IMR-90 (cell line): ENCODE measurements around the gene SHB. TPM values are rescaled to one million over a fixed set of nuclear protein-coding genes. Genes with fewer than 3 reads are reported as not detected.

Source experiments
- ATAC-seq: fragments of 200-7000 bp; cut with Tn5 transposase; 2 replicates; pipeline ENCODE4 v1.9.1; 2020; ENCODE audit warnings: low read depth, mild to moderate bottlenecking, moderate library complexity
- BruUV-seq: library from RNA; stranded (reverse); fragments of 400-500 nt; replicated peaks from 2 replicates; lab custom pipeline; 2021; lab: Mats Ljungman, UMichigan
- CTCF ChIA-PET: fragments of 300-600 bp; formaldehyde crosslinking; extraction: SDS; loops from one replicate; lab custom pipeline; 2021; ENCODE audit warnings: antibody characterized with exemption; lab: Yijun Ruan, JAX
- POLR2A ChIA-PET: fragments of 300-600 bp; sonication (Branson Sonifier 250); formaldehyde crosslinking; loops from one replicate; lab custom pipeline; 2022; ENCODE audit warnings: antibody characterized with exemption; ENCODE audit not compliant: unreplicated experiment; lab: Charles Lee
- DNase-seq: peaks from one replicate; pipeline ENCODE4 v3.0.0; 2013
- H2AFZ ChIP-seq: replicated peaks from 2 replicates; pipeline ENCODE3; 2013; ENCODE audit warnings: low read length, mild to moderate bottlenecking; ENCODE audit not compliant: poor library complexity
- H2AK5ac ChIP-seq: 2 replicates; pipeline ENCODE4 v1.6.1; 2013; ENCODE audit warnings: low read depth, low read length, inconsistent platforms
- H2AK9ac ChIP-seq: replicated peaks from 2 replicates; pipeline ENCODE3; 2013; ENCODE audit warnings: mild to moderate bottlenecking, low read depth, low read length, moderate library complexity; ENCODE audit not compliant: poor library complexity
- H2BK120ac ChIP-seq: 2 replicates; pipeline ENCODE4 v1.6.1; 2013; ENCODE audit warnings: low read depth, low read length, inconsistent platforms
- H2BK15ac ChIP-seq: 3 replicates; pipeline ENCODE4 v1.6.1; 2013; ENCODE audit warnings: low read depth, low read length, inconsistent platforms
- H2BK20ac ChIP-seq: 2 replicates; pipeline ENCODE4 v1.6.1; 2013; ENCODE audit warnings: low read depth, mild to moderate bottlenecking, inconsistent platforms, low read length, moderate library complexity
- H2BK5ac ChIP-seq: 2 replicates; pipeline ENCODE4 v1.6.1; 2013; ENCODE audit warnings: mild to moderate bottlenecking, low read depth, low read length, inconsistent platforms; ENCODE audit not compliant: poor library complexity, severe bottlenecking
- H3K14ac ChIP-seq: replicated peaks from 2 replicates; pipeline ENCODE4 v1.6.1; 2013; ENCODE audit warnings: low read depth, low read length, inconsistent platforms
- H3K18ac ChIP-seq: 2 replicates; pipeline ENCODE4 v1.6.1; 2013; ENCODE audit warnings: low read depth, low read length, control low read depth
- H3K23ac ChIP-seq: 2 replicates; pipeline ENCODE4 v1.6.1; 2013; ENCODE audit warnings: low read depth, low read length, inconsistent platforms
- H3K27ac ChIP-seq: 2 replicates; pipeline ENCODE4 v1.5.1; 2013; ENCODE audit warnings: mild to moderate bottlenecking, control low read depth, low read length; ENCODE audit not compliant: insufficient read depth
- H3K27me3 ChIP-seq: 2 replicates; pipeline ENCODE4 v1.6.1; 2013; ENCODE audit warnings: low read length; ENCODE audit not compliant: control insufficient read depth, insufficient read depth
- H3K36me3 ChIP-seq: 2 replicates; pipeline ENCODE4 v1.6.1; 2013; ENCODE audit warnings: low read length, mixed read lengths; ENCODE audit not compliant: control insufficient read depth, insufficient read depth
- H3K4ac ChIP-seq: 2 replicates; pipeline ENCODE4 v1.6.1; 2013; ENCODE audit warnings: low read depth, low read length, inconsistent platforms
- H3K4me1 ChIP-seq: 2 replicates; pipeline ENCODE4 v1.6.1; 2013; ENCODE audit warnings: low read length, mixed read lengths; ENCODE audit not compliant: control insufficient read depth, insufficient read depth
- H3K4me2 ChIP-seq: 2 replicates; pipeline ENCODE4 v1.6.1; 2013; ENCODE audit warnings: low read depth, mild to moderate bottlenecking, control low read depth, low read length, moderate library complexity
- H3K4me3 ChIP-seq: 2 replicates; pipeline ENCODE4 v1.5.1; 2013; ENCODE audit warnings: low read depth, mild to moderate bottlenecking, control low read depth, low read length, moderate library complexity; ENCODE audit not compliant: insufficient read depth
- H3K56ac ChIP-seq: 2 replicates; pipeline ENCODE4 v1.6.1; 2013; ENCODE audit warnings: low read length, inconsistent platforms; ENCODE audit not compliant: insufficient read depth; ENCODE audit errors: extremely low read depth
- H3K79me1 ChIP-seq, 2 experiments: 2 replicates each; pipeline ENCODE4 v1.6.1; 2013; ENCODE audit warnings: low read length in 2 of 2, inconsistent platforms in 1 of 2, low read depth in 1 of 2
- H3K9ac ChIP-seq: 2 replicates; pipeline ENCODE4 v1.6.1; 2013; ENCODE audit warnings: low read depth, low read length, control low read depth
- H3K9me1 ChIP-seq: 2 replicates; pipeline ENCODE4 v1.6.1; 2013; ENCODE audit warnings: low read length, inconsistent platforms; ENCODE audit not compliant: insufficient read depth
- H3K9me3 ChIP-seq: 2 replicates; pipeline ENCODE4 v1.6.1; 2013; ENCODE audit warnings: low read length; ENCODE audit not compliant: control insufficient read depth, insufficient read depth
- H4K20me1 ChIP-seq: 2 replicates; pipeline ENCODE4 v1.6.1; 2013; ENCODE audit warnings: low read length, inconsistent platforms; ENCODE audit not compliant: insufficient read depth
- H4K5ac ChIP-seq: 2 replicates; pipeline ENCODE4 v1.6.1; 2013; ENCODE audit warnings: mild to moderate bottlenecking, low read depth, low read length, control low read depth
- H4K8ac ChIP-seq, 2 experiments: 2 replicates each; pipeline ENCODE4 v1.6.1; 2013; ENCODE audit warnings: low read depth in 2 of 2, low read length in 2 of 2, control low read depth in 1 of 2, inconsistent platforms in 1 of 2
- H4K91ac ChIP-seq: 2 replicates; pipeline ENCODE4 v1.6.1; 2013; ENCODE audit warnings: low read depth, low read length, inconsistent platforms; ENCODE audit not compliant: insufficient read depth
- BHLHE40 ChIP-seq: fragments of 150-350 bp; IDR thresholded peaks from 2 replicates; pipeline ENCODE4 v1.6.1; 2016; ENCODE audit warnings: mild to moderate bottlenecking, low read depth, low read length
- CEBPB ChIP-seq: IDR thresholded peaks from 2 replicates; pipeline ENCODE4 v1.6.1; 2012; ENCODE audit warnings: low read depth, low read length, improper control_type of control experiment
- CHD1 ChIP-seq: IDR thresholded peaks from 2 replicates; pipeline ENCODE4 v1.6.1; 2012; ENCODE audit warnings: low read depth, low read length, improper control_type of control experiment
- FOS ChIP-seq: fragments of 150-350 bp; IDR thresholded peaks from 2 replicates; pipeline ENCODE4 v1.6.1; 2016; ENCODE audit warnings: low read depth, low read length
- MAFK ChIP-seq: IDR thresholded peaks from 2 replicates; pipeline ENCODE4 v1.6.1; 2012; ENCODE audit warnings: low read depth, low read length, improper control_type of control experiment
- MAZ ChIP-seq: IDR thresholded peaks from 2 replicates; pipeline ENCODE4 v1.6.1; 2012; ENCODE audit warnings: low read depth, mild to moderate bottlenecking, low read length, improper control_type of control experiment, moderate library complexity, borderline replicate concordance
- NFE2L2 ChIP-seq: fragments of 150-350 bp; IDR thresholded peaks from 2 replicates; pipeline ENCODE4 v1.6.1; 2016; ENCODE audit warnings: low read depth, mild to moderate bottlenecking, low read length
- POLR2A ChIP-seq: IDR thresholded peaks from 2 replicates; pipeline ENCODE4 v1.6.1; 2012; ENCODE audit warnings: mild to moderate bottlenecking, low read depth, low read length
- RAD21 ChIP-seq: IDR thresholded peaks from 2 replicates; pipeline ENCODE4 v1.6.1; 2012; ENCODE audit warnings: low read length, improper control_type of control experiment
- RCOR1 ChIP-seq: IDR thresholded peaks from 2 replicates; pipeline ENCODE4 v1.6.1; 2012; ENCODE audit warnings: mild to moderate bottlenecking, low read length, improper control_type of control experiment; ENCODE audit not compliant: insufficient replicate concordance
- RFX5 ChIP-seq: IDR thresholded peaks from 2 replicates; pipeline ENCODE4 v1.8.0; 2012; ENCODE audit warnings: low read depth, mild to moderate bottlenecking, low read length, moderate library complexity
- SMC3 ChIP-seq: fragments of 150-350 bp; IDR thresholded peaks from 2 replicates; pipeline ENCODE4 v1.6.1; 2016; ENCODE audit warnings: low read depth, mild to moderate bottlenecking, antibody characterized with exemption, low read length, moderate library complexity
- WGBS, 2 experiments: methylation state at CpG; one replicate each; pipeline versions ENCODE4 v1.1.5 to v1.1.7; 2013; ENCODE audit warnings: missing lambda C conversion rate in 2 of 2; ENCODE audit not compliant: insufficient read length in 1 of 2; ENCODE audit errors: extremely low coverage in 2 of 2; 5-methylcytosine and 5-hydroxymethylcytosine counted together
- dilution Hi-C: fragments of 300-500 bp; cut with HindIII; formaldehyde crosslinking; loops from one replicate; pipeline ENCODE4 v1.14.3; 2018; ENCODE audit warnings: low sequenced_read_pairs; ENCODE audit not compliant: unreplicated experiment
- in situ Hi-C: fragments of 300-500 bp; cut with MboI; formaldehyde crosslinking; loops from 3 replicates; pipeline ENCODE4 v1.14.3; 2019; ENCODE audit warnings: low sequenced_read_pairs, inconsistent platforms, mixed read lengths
- intact Hi-C: fragments of 100-400 bp; cut with micrococcal nuclease; formaldehyde crosslinking; loops from 2 replicates; pipeline ENCODE4 v1.10.0; 2022
- polyA plus RNA-seq, 3 experiments: library from polyadenylated mRNA; depleted of rRNA; stranded (reverse); fragments of >200 nt; gene quantifications; 2 replicates each; pipeline ENCODE4 v1.2.3, GENCODE V29; 2012; ENCODE audit warnings: low replicate concordance in 1 of 3
- total RNA-seq: library from RNA; depleted of rRNA; stranded (reverse); fragments of >200 nt; gene quantifications from 2 replicates; pipeline ENCODE4 v1.2.3, GENCODE V29; 2012
- TF ChIP-seq, protein P1 (sequence below): fragments of 150-350 bp; IDR thresholded peaks from 2 replicates; pipeline ENCODE4 v1.6.1; 2016; ENCODE audit warnings: low read depth, mild to moderate bottlenecking, low read length, moderate library complexity, borderline replicate concordance
- TF ChIP-seq, protein P2 (sequence below): conservative IDR thresholded peaks from 2 replicates; pipeline ENCODE4 v1.5.1; 2012; ENCODE audit warnings: mild to moderate bottlenecking, low read depth, low read length, improper control_type of control experiment

The SHB gene
- total and polyA plus RNA-seq, 2 of the 4 experiments (the other 2 are of a cell fraction), result 6.1 to 20.4 TPM

DNA sequence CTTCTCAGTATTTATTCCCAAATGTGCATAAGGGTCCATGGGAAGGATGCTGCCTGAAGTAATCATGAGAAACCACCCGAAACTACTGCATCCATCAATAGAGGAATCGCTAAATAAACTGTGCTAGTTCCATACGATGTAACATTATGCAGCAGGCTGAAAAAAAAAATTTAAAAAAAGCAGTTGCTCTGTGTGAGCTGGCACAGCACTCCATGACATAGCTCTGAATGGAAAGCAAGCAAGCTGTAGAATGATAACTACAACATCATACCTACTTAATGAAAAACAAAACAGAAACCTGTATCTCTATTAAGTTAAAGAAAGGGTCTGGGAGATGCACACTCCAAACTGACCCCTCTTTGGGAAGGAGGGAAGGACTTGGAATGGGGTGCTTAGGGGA, 49.3 kb downstream of the SHB start:
- TF ChIP-seq POLR2A, result no peak
- TF ChIP-seq BHLHE40, result no peak
- TF ChIP-seq CHD1, result no peak
- TF ChIP-seq SMC3, result no peak
- TF ChIP-seq, protein P1, sequence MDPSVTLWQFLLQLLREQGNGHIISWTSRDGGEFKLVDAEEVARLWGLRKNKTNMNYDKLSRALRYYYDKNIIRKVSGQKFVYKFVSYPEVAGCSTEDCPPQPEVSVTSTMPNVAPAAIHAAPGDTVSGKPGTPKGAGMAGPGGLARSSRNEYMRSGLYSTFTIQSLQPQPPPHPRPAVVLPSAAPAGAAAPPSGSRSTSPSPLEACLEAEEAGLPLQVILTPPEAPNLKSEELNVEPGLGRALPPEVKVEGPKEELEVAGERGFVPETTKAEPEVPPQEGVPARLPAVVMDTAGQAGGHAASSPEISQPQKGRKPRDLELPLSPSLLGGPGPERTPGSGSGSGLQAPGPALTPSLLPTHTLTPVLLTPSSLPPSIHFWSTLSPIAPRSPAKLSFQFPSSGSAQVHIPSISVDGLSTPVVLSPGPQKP, result no peak
- TF ChIP-seq RCOR1, result no peak
- no peak for TF ChIP-seq FOS
- TF ChIP-seq CEBPB, result no peak
- TF ChIP-seq MAFK, result no peak
- TF ChIP-seq RFX5, result no peak
- TF ChIP-seq RAD21, result no peak
- TF ChIP-seq MAZ, result no peak
- TF ChIP-seq, protein P2, sequence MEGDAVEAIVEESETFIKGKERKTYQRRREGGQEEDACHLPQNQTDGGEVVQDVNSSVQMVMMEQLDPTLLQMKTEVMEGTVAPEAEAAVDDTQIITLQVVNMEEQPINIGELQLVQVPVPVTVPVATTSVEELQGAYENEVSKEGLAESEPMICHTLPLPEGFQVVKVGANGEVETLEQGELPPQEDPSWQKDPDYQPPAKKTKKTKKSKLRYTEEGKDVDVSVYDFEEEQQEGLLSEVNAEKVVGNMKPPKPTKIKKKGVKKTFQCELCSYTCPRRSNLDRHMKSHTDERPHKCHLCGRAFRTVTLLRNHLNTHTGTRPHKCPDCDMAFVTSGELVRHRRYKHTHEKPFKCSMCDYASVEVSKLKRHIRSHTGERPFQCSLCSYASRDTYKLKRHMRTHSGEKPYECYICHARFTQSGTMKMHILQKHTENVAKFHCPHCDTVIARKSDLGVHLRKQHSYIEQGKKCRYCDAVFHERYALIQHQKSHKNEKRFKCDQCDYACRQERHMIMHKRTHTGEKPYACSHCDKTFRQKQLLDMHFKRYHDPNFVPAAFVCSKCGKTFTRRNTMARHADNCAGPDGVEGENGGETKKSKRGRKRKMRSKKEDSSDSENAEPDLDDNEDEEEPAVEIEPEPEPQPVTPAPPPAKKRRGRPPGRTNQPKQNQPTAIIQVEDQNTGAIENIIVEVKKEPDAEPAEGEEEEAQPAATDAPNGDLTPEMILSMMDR, result no peak
- no peak for TF ChIP-seq NFE2L2

More for the DNA sequence above, 49.3 kb downstream of the SHB start:
- dilution Hi-C loops (no loop called here), in situ Hi-C loops (loop anchor here (5.0 kb wide), 1 partner anchor 43 kb away; no protein-coding TSS in a partner anchor), intact Hi-C loops (loop anchor here (5.0 kb wide), 1 partner anchor 42 kb away; no protein-coding TSS in a partner anchor)
- peak; percentile 44 for DNase-seq
- Histone ChIP-seq H3K4me1 (peaks cover 59% of the 10 kb centered on the region), H3K4ac (peak overlapping the region; percentile 93), H2BK20ac (peak overlapping the region; percentile 88), H4K91ac (peak overlapping the region; percentile 94), H3K27ac (peak overlapping the region; percentile 92; the same call in 1 of the 2 replicates), H3K79me1 (peaks cover 29 to 89% of the 10 kb centered on the region in 2 experiments), H3K36me3 (peaks cover 20% of the 10 kb centered on the region), H3K14ac (peak overlapping the region; percentile 71), H2AK5ac (peak overlapping the region; percentile 72), H4K8ac (peak overlapping the region; percentile 49 to 87; a peak in 3 of 4 replicates), H2AFZ (no peak overlapping the region), H3K27me3 (no peaks in the 10 kb centered on the region), H3K9me3 (no peaks in the 10 kb centered on the region), H3K4me3 (no peak overlapping the region), H4K20me1 (peaks cover 31% of the 10 kb centered on the region), H3K9me1 (peaks cover 35% of the 10 kb centered on the region), H3K18ac (peak overlapping the region; percentile 56; the same call in 1 of the 2 replicates), H3K56ac (peak overlapping the region; percentile 75; the same call in 1 of the 2 replicates), H2BK15ac (peak overlapping the region; percentile 71; the same call in 2 of the 3 replicates), H2BK120ac (peak overlapping the region; percentile 92), H3K9ac (peak overlapping the region; percentile 57; the same call in 1 of the 2 replicates), H3K4me2 (peak overlapping the region; percentile 40; the same call in 1 of the 2 replicates), H2BK5ac (peak overlapping the region; percentile 87), H2AK9ac (peak overlapping the region; percentile 72), H3K23ac (peak overlapping the region; percentile 82), H4K5ac (peak overlapping the region; percentile 79; the same call in 1 of the 2 replicates)
- BruUV-seq, result no TSS peak
- POLR2A ChIA-PET, result no interaction called here
- WGBS, 2 experiments, result no CpG with 5 or more reads among the region's 3 CpGs
- no peak for ATAC-seq
- CTCF ChIA-PET, result no interaction called here
